GM12878 (cell line): ENCODE results near the gene C1orf198. TPM values are rescaled to one million over a fixed set of nuclear protein-coding genes. Genes with fewer than 3 reads are reported as not detected.

ENCODE experiments used
- ATAC-seq: fragments of 200-7000 bp; cut with Tn5 transposase; 3 replicates; pipeline ENCODE4 v1.9.1; 2020; ENCODE audit warnings: mild to moderate bottlenecking, moderate library complexity
- BruUV-seq: library from RNA; stranded (reverse); fragments of 400-500 nt; replicated peaks from 2 replicates; lab custom pipeline; 2021; lab: Mats Ljungman, UMichigan
- CTCF ChIA-PET: fragments of 300-600 bp; sonication (Branson Sonifier 250); formaldehyde crosslinking; extraction: SDS; loops from one replicate; lab custom pipeline; 2021; ENCODE audit warnings: inconsistent platforms; lab: Yijun Ruan, JAX
- POLR2A ChIA-PET: fragments of 350-600 bp; formaldehyde crosslinking; extraction: SDS; loops from one replicate; lab custom pipeline; 2021; ENCODE audit warnings: inconsistent platforms; lab: Charles Lee
- RAD21 ChIA-PET: fragments of 300-600 bp; sonication (Branson Sonifier 250); formaldehyde crosslinking; loops from one replicate; lab custom pipeline; 2023; ENCODE audit warnings: antibody characterized with exemption; ENCODE audit not compliant: unreplicated experiment; lab: Charles Lee
- SMC1A ChIA-PET: fragments of 300-600 bp; sonication (Branson Sonifier 250); formaldehyde crosslinking; loops from one replicate; lab custom pipeline; 2023; ENCODE audit not compliant: unreplicated experiment, uncharacterized antibody; lab: Charles Lee
- DNase-seq: peaks from one replicate; pipeline ENCODE4 v3.0.0-alpha.2; 2011; ENCODE audit warnings: low read depth, low spot score
- FAIRE-seq: peaks from 3 replicates; lab custom pipeline; 2011; peaks lifted over from hg19 to GRCh38; lab: Jason Lieb, UNC
- H2AFZ ChIP-seq: 2 replicates; pipeline ENCODE4 v1.6.0; 2011; ENCODE audit warnings: low read depth, low read length, control low read depth; ENCODE audit not compliant: control insufficient read depth
- H3K27ac ChIP-seq: 2 replicates; pipeline ENCODE4 v1.5.1; 2011; ENCODE audit warnings: control low read depth; ENCODE audit not compliant: control insufficient read depth, insufficient read depth
- H3K27me3 ChIP-seq, 2 experiments: replicated peaks in 1 of 2; 2 replicates each; pipeline versions ENCODE4 v1.6.0 to v1.6.1; 2011; ENCODE audit warnings: low read length in 1 of 2; ENCODE audit not compliant: control insufficient read depth in 2 of 2, insufficient read depth in 2 of 2
- H3K36me3 ChIP-seq, 2 experiments: 2 replicates each; pipeline ENCODE4 v1.5.1; 2011; ENCODE audit warnings: low read length in 1 of 2; ENCODE audit not compliant: control insufficient read depth in 2 of 2, insufficient read depth in 2 of 2
- H3K4me1 ChIP-seq: 2 replicates; pipeline ENCODE4 v1.6.1; 2011; ENCODE audit warnings: mild to moderate bottlenecking, low read length, moderate library complexity, mixed read lengths; ENCODE audit not compliant: control insufficient read depth, insufficient read depth
- H3K4me2 ChIP-seq: 2 replicates; pipeline ENCODE4 v1.6.0; 2011; ENCODE audit warnings: control low read depth; ENCODE audit not compliant: control insufficient read depth, insufficient read depth
- H3K4me3 ChIP-seq: fragments of 200-600 bp; sonication (generic); 2 replicates; pipeline ENCODE4 v1.5.1; 2016
- H3K79me2 ChIP-seq: 2 replicates; pipeline ENCODE4 v1.6.0; 2011; ENCODE audit warnings: low read length; ENCODE audit not compliant: control insufficient read depth, insufficient read depth
- H3K9ac ChIP-seq: 2 replicates; pipeline ENCODE4 v1.8.0; 2011; ENCODE audit warnings: low read length, control low read depth, mixed read lengths; ENCODE audit not compliant: control insufficient read depth, insufficient read depth
- H3K9me3 ChIP-seq: replicated peaks from 3 replicates; pipeline ENCODE4 v1.5.1; 2011; ENCODE audit warnings: mild to moderate bottlenecking, low read length; ENCODE audit not compliant: control insufficient read depth, insufficient read depth
- H4K20me1 ChIP-seq: 2 replicates; pipeline ENCODE4 v1.6.0; 2011; ENCODE audit not compliant: control insufficient read depth, insufficient read depth
- FOXM1 ChIP-seq: IDR thresholded peaks from 2 replicates; pipeline ENCODE4 v1.6.1; 2012; ENCODE audit warnings: low read depth, mild to moderate bottlenecking, inconsistent platforms, low read length, moderate library complexity
- KAT2A ChIP-seq: conservative IDR thresholded peaks from 2 replicates; pipeline ENCODE4 v1.6.1; 2011; ENCODE audit warnings: low read depth, low read length; ENCODE audit not compliant: control insufficient read depth
- MTA2 ChIP-seq: fragments of 450-650 bp; IDR thresholded peaks from 2 replicates; pipeline ENCODE4 v1.6.1; 2016; ENCODE audit warnings: low read depth, mild to moderate bottlenecking, moderate library complexity
- PBX3 ChIP-seq: IDR thresholded peaks from 2 replicates; pipeline ENCODE4 v1.6.1; 2011; ENCODE audit warnings: mild to moderate bottlenecking, low read depth, low read length, moderate library complexity; ENCODE audit not compliant: insufficient replicate concordance
- POLR2AphosphoS5 ChIP-seq: IDR thresholded peaks from 2 replicates; pipeline ENCODE4 v1.6.1; 2011; ENCODE audit warnings: mild to moderate bottlenecking, low read length, inconsistent platforms
- RB1 ChIP-seq: fragments of 450-650 bp; formaldehyde crosslinking; IDR thresholded peaks from 2 replicates; pipeline ENCODE4 v1.6.1; 2017; ENCODE audit warnings: mild to moderate bottlenecking, borderline replicate concordance
- TCF12 ChIP-seq: IDR thresholded peaks from 2 replicates; pipeline ENCODE4 v1.6.1; 2011; ENCODE audit warnings: low read depth, mild to moderate bottlenecking, low read length
- ZNF24 ChIP-seq: fragments of 450-650 bp; IDR thresholded peaks from 2 replicates; pipeline ENCODE4 v1.6.1; 2017; ENCODE audit warnings: antibody characterized with exemption, mild to moderate bottlenecking
- ZNF592 ChIP-seq: fragments of 450-650 bp; IDR thresholded peaks from 2 replicates; pipeline ENCODE4 v1.6.1; 2017; ENCODE audit warnings: mild to moderate bottlenecking, moderate library complexity
- ZZZ3 ChIP-seq: IDR thresholded peaks from 2 replicates; pipeline ENCODE4 v1.6.1; 2011; ENCODE audit warnings: low read depth; ENCODE audit not compliant: control insufficient read depth, insufficient read length
- WGBS: methylation state at CpG from one replicate; pipeline ENCODE4 v1.1.6; 2016; ENCODE audit warnings: low lambda C conversion rate; ENCODE audit not compliant: insufficient replicate concordance, insufficient coverage; ENCODE audit errors: missing lambda C conversion rate; 5-methylcytosine and 5-hydroxymethylcytosine counted together
- in situ Hi-C: fragments of 300-500 bp; cut with MboI; formaldehyde crosslinking; loops from 9 replicates; pipeline ENCODE4 v1.14.3; 2018; ENCODE audit warnings: mixed read lengths
- intact Hi-C: fragments of 100-400 bp; cut with micrococcal nuclease; formaldehyde crosslinking; loops from one replicate; pipeline ENCODE4 v1.14.2; 2022; ENCODE audit not compliant: unreplicated experiment
- polyA plus RNA-seq, 11 experiments: library from polyadenylated mRNA; depleted of rRNA in 4 of 11; unstranded in 6 of 11; stranded (reverse) in 5 of 11; fragments of >200 nt; fragmentation: Nextera tagmentation in 4 of 11; fragmentation: Illumina TruSeq in 1 of 11; extraction: Ambion mirVana in 4 of 11; extraction: Trizol in 1 of 11; gene quantifications; 1 replicate in 1 of 11; 2 replicates in 10 of 11; pipeline versions ENCODE4 v1.2.1 to v1.2.3, GENCODE V29; 2011 to 2016; ENCODE audit warnings: inconsistent platforms in 2 of 11, missing spikeins in 2 of 11, low read depth in 1 of 11
- total RNA-seq, 4 experiments: library from RNA; depleted of rRNA in 3 of 4; stranded (reverse); fragments of >200 nt in 3 of 4; fragmentation: Illumina TruSeq in 1 of 4; extraction: Trizol in 1 of 4; gene quantifications; 2 replicates each; pipeline versions ENCODE4 v1.2.1 to v1.2.3, GENCODE V29; 2013 to 2021

Gene C1orf198
- total and polyA plus RNA-seq, 10 of the 15 experiments (the other 5 are each of a cell fraction or from before 2014, with no cell fraction given): 0.16 to 2.8 (median 1.1) TPM

DNA sequence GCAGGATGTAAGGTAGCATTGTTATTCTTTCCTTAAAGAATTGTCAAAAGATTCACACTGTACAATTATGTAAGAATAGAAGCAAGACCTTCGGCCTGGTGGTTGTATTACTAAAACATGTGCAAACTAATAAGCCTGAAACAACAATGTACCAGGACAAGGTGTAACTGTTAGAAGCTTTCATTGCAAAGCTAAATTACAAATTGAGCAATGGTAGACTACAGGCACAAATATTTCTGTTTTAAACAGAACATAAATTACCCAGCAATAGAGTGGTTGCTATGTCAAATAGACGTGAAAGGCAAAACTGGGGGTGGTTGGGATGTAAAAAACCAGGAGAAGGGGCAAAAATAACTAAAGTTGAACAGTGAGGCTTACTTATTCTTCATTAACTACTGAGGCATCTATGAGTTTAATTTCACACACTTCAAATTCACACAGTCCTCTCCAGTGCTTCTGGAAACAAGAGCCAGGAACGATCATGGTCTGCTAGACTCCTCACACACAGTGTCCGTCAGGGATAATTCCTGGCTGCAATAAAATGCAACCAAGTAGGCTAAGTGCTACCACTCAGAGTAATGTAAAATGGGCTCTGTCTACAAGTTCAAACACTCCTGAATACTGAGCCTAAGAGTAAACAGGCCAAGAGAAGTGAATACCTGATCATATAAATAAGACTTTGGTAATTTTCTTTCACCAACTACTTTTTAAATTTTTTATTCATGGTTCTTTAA, 39.3 kb upstream of the C1orf198 start (continued):
- TF ChIP-seq ZNF24: no peak
- TF ChIP-seq FOXM1: no peak

GRCh38 chr1:230906226-230906625, 37.9 kb upstream of the C1orf198 start:
- Histone ChIP-seq H3K4me3 (no peak overlapping the region), H3K79me2 (no peaks in the 10 kb centered on the region)
- no peak for FAIRE-seq
- DNase-seq: no peak
- in situ Hi-C loops: no loop called here
- WGBS: 96% methylated on average over 2 of the region's 2 CpGs
- no peak for TF ChIP-seq POLR2AphosphoS5
- TF ChIP-seq TCF12: no peak
- no peak for TF ChIP-seq PBX3
- no peak for TF ChIP-seq MTA2
- no peak for TF ChIP-seq ZNF592
- no peak for TF ChIP-seq KAT2A
- no peak for TF ChIP-seq ZZZ3
- no peak for TF ChIP-seq ZNF24
- TF ChIP-seq RB1: no peak
- TF ChIP-seq, all 136 proteins: peak for 0
- peaks cover 0 to 16% of the 10 kb centered on the region in 2 experiments; a peak in 2 of 4 replicates for H3K36me3 ChIP-seq
- no peak overlapping the region for H2AFZ ChIP-seq
- H3K4me2 ChIP-seq: no peak overlapping the region
- H3K27ac ChIP-seq: no peak overlapping the region
- ATAC-seq: no peak
- no peaks in the 10 kb centered on the region for H3K9me3 ChIP-seq
- intact Hi-C loops: no loop called here
- H3K4me1 ChIP-seq: no peaks in the 10 kb centered on the region
- CTCF ChIA-PET: interaction anchor here (0.9 to 1.3 kb wide), 2 partner anchors 10 to 12 kb away, joined by 3 to 4 read pairs; no protein-coding TSS in a partner anchor
- POLR2A ChIA-PET: no interaction called here
- H4K20me1 ChIP-seq: no peaks in the 10 kb centered on the region
- SMC1A ChIA-PET: interaction anchor here (1.7 kb wide), 1 partner anchor 11 kb away, joined by 3 read pairs; no protein-coding TSS in a partner anchor
- BruUV-seq: no TSS peak
- no peak overlapping the region for H3K9ac ChIP-seq
- H3K27me3 ChIP-seq: no peaks in the 10 kb centered on the region
- RAD21 ChIA-PET: no interaction called here
